H9 (cell line): ENCODE results near the gene COL8A1. TPM values are rescaled to one million over a fixed set of nuclear protein-coding genes. Genes with fewer than 3 reads are reported as not detected.

Experiments
- DNase-seq: peaks from one replicate; pipeline ENCODE4 v3.0.0-alpha.2; 2017
- H2AFZ ChIP-seq: one replicate; pipeline ENCODE4 v1.6.1; 2013; ENCODE audit warnings: mild to moderate bottlenecking, low read length, control low read depth, moderate library complexity
- H2AK5ac ChIP-seq: 2 replicates; pipeline ENCODE4 v1.6.1; 2013; ENCODE audit warnings: low read length, control low read depth, mixed read lengths; ENCODE audit not compliant: insufficient read length
- H2BK120ac ChIP-seq: one replicate; pipeline ENCODE4 v1.6.1; 2013; ENCODE audit warnings: low read depth, mild to moderate bottlenecking, low read length, control low read depth, inconsistent platforms; ENCODE audit not compliant: poor library complexity, severe bottlenecking
- H2BK12ac ChIP-seq: 2 replicates; pipeline ENCODE4 v1.6.1; 2013; ENCODE audit warnings: low read length, control low read depth, mixed read lengths, low read depth; ENCODE audit not compliant: insufficient read length
- H2BK15ac ChIP-seq: 2 replicates; pipeline ENCODE4 v1.6.1; 2013; ENCODE audit warnings: low read depth, low read length, control low read depth
- H2BK20ac ChIP-seq: one replicate; pipeline ENCODE4 v1.6.1; 2013; ENCODE audit warnings: low read depth, mild to moderate bottlenecking, low read length, control low read depth, inconsistent platforms; ENCODE audit not compliant: poor library complexity, severe bottlenecking
- H2BK5ac ChIP-seq: 2 replicates; pipeline ENCODE4 v1.6.1; 2013; ENCODE audit warnings: low read length, control low read depth, mixed read lengths; ENCODE audit not compliant: insufficient read length
- H3K14ac ChIP-seq: 2 replicates; pipeline ENCODE4 v1.6.1; 2013; ENCODE audit warnings: low read length, control low read depth; ENCODE audit not compliant: insufficient read depth
- H3K18ac ChIP-seq: 2 replicates; pipeline ENCODE4 v1.6.1; 2013; ENCODE audit warnings: low read depth, mild to moderate bottlenecking, mixed read lengths, low read length, control low read depth; ENCODE audit not compliant: insufficient read length
- H3K23ac ChIP-seq: 2 replicates; pipeline ENCODE4 v1.6.1; 2013; ENCODE audit warnings: low read length, control low read depth, mixed read lengths, low read depth; ENCODE audit not compliant: insufficient read length
- H3K23me2 ChIP-seq: 2 replicates; pipeline ENCODE4 v1.6.1; 2013; ENCODE audit warnings: low read depth, mild to moderate bottlenecking, mixed read lengths, low read length, control low read depth; ENCODE audit not compliant: insufficient read length, poor library complexity, severe bottlenecking
- H3K27ac ChIP-seq: 2 replicates; pipeline ENCODE4 v1.5.1; 2013; ENCODE audit warnings: low read length, control low read depth, mixed read lengths, low read depth; ENCODE audit not compliant: insufficient read length
- H3K27me3 ChIP-seq: 2 replicates; pipeline ENCODE4 v1.6.1; 2013; ENCODE audit warnings: low read length, control low read depth, inconsistent platforms; ENCODE audit not compliant: insufficient read depth
- H3K4ac ChIP-seq: 2 replicates; pipeline ENCODE4 v1.6.1; 2013; ENCODE audit warnings: low read depth, mild to moderate bottlenecking, control low read depth, inconsistent platforms, low read length, moderate library complexity
- H3K4me1 ChIP-seq: 2 replicates; pipeline ENCODE4 v1.6.1; 2013; ENCODE audit warnings: low read length, control low read depth, inconsistent platforms; ENCODE audit not compliant: insufficient read depth
- H3K4me2 ChIP-seq: 2 replicates; pipeline ENCODE4 v1.6.1; 2013; ENCODE audit warnings: low read length, control low read depth, mixed read lengths; ENCODE audit not compliant: insufficient read length, insufficient read depth
- H3K56ac ChIP-seq: 2 replicates; pipeline ENCODE4 v1.6.1; 2013; ENCODE audit warnings: low read depth, mild to moderate bottlenecking, mixed read lengths, low read length, control low read depth; ENCODE audit not compliant: insufficient read length
- H3K79me1 ChIP-seq: 2 replicates; pipeline ENCODE4 v1.6.1; 2013; ENCODE audit warnings: low read depth, mild to moderate bottlenecking, moderate library complexity, low read length, control low read depth, inconsistent platforms; ENCODE audit not compliant: insufficient read depth, poor library complexity, severe bottlenecking
- H3K79me2 ChIP-seq: 2 replicates; pipeline ENCODE4 v1.6.1; 2013; ENCODE audit warnings: low read length, control low read depth, inconsistent platforms; ENCODE audit not compliant: insufficient read depth
- H3K9ac ChIP-seq: 2 replicates; pipeline ENCODE4 v1.6.1; 2013; ENCODE audit warnings: low read length, control low read depth, mixed read lengths; ENCODE audit not compliant: insufficient read length; ENCODE audit errors: extremely low read depth
- H3K9me3 ChIP-seq: one replicate; pipeline ENCODE4 v1.6.1; 2013; ENCODE audit warnings: low read depth, low read length, inconsistent platforms; ENCODE audit not compliant: control insufficient read depth
- H3T11ph ChIP-seq: one replicate; pipeline ENCODE4 v1.6.1; 2013; ENCODE audit warnings: mild to moderate bottlenecking, low read length, control low read depth, inconsistent platforms
- H4K20me1 ChIP-seq: one replicate; pipeline ENCODE4 v1.6.1; 2013; ENCODE audit not compliant: control insufficient read depth, insufficient read length, insufficient read depth
- H4K5ac ChIP-seq: 2 replicates; pipeline ENCODE4 v1.6.1; 2013; ENCODE audit warnings: low read depth, mild to moderate bottlenecking, mixed read lengths, low read length, control low read depth; ENCODE audit not compliant: insufficient read length
- H4K8ac ChIP-seq: replicated peaks from 2 replicates; pipeline ENCODE4 v1.6.1; 2013; ENCODE audit warnings: low read length, control low read depth, mixed read lengths, low read depth; ENCODE audit not compliant: insufficient read length
- H4K91ac ChIP-seq: 2 replicates; pipeline ENCODE4 v1.6.1; 2013; ENCODE audit warnings: low read depth, mild to moderate bottlenecking, moderate library complexity, mixed read lengths, low read length, control low read depth; ENCODE audit not compliant: insufficient read length
- H3K27ac Mint-ChIP-seq, 3 experiments: 2 replicates in 2 of 3; 3 replicates in 1 of 3; pipeline ENCODE4 v1.8.0; 2020 to 2021; ENCODE audit warnings: mixed read lengths in 3 of 3, mild to moderate bottlenecking in 1 of 3, moderate library complexity in 1 of 3
- H3K27me3 Mint-ChIP-seq: 2 replicates; pipeline ENCODE4 v1.8.0; 2021; ENCODE audit warnings: low read depth, mild to moderate bottlenecking, moderate library complexity, mixed read lengths
- H3K36me3 Mint-ChIP-seq, 3 experiments: 2 replicates in 2 of 3; 3 replicates in 1 of 3; pipeline ENCODE4 v1.8.0; 2020 to 2021; ENCODE audit warnings: low read depth in 3 of 3, mixed read lengths in 3 of 3; ENCODE audit not compliant: insufficient read depth in 1 of 3
- H3K4me1 Mint-ChIP-seq, 2 experiments: 2 replicates each; pipeline ENCODE4 v1.8.0; 2020; ENCODE audit warnings: mixed read lengths in 2 of 2
- H3K4me3 Mint-ChIP-seq, 2 experiments: 2 replicates in 1 of 2; 3 replicates in 1 of 2; pipeline ENCODE4 v1.8.0; 2020 to 2021; ENCODE audit warnings: mild to moderate bottlenecking in 2 of 2, mixed read lengths in 2 of 2, moderate library complexity in 1 of 2
- H3K9me3 Mint-ChIP-seq, 2 experiments: 2 replicates in 1 of 2; 3 replicates in 1 of 2; pipeline ENCODE4 v1.8.0; 2020; ENCODE audit warnings: mild to moderate bottlenecking in 2 of 2, mixed read lengths in 2 of 2, moderate library complexity in 1 of 2
- WGBS: extraction: QIAGEN DNeasy Blood & Tissue Kit; methylation state at CpG from one replicate; pipeline ENCODE4 v1.1.7; 2013; ENCODE audit warnings: missing lambda C conversion rate, low lambda C conversion rate, mixed read lengths; ENCODE audit not compliant: insufficient read length; ENCODE audit errors: extremely low coverage; 5-methylcytosine and 5-hydroxymethylcytosine counted together
- total RNA-seq: library from RNA; stranded (reverse); gene quantifications from 2 replicates; pipeline ENCODE4 v1.2.1, GENCODE V29; 2021
- TF ChIP-seq, protein P1 (sequence below): fragments of 200-600 bp; sonication (generic); conservative IDR thresholded peaks from 3 replicates; pipeline ENCODE4 v1.8.0; 2021; ENCODE audit warnings: antibody characterized with exemption, mild to moderate bottlenecking

The COL8A1 gene
- total RNA-seq, 1 experiment from 2014 or later: 0.17 TPM

GRCh38 chr3:99624496-99625236 lies 13.7 kb upstream of the COL8A1 start:
- H3K79me1 ChIP-seq: no peaks in the 10 kb centered on the region
- H3K79me2 ChIP-seq: no peaks in the 10 kb centered on the region
- no peak overlapping the region for H2AFZ ChIP-seq
- H3K9ac ChIP-seq: no peak overlapping the region
- no peaks in the 10 kb centered on the region for H3K23me2 ChIP-seq
- H2AK5ac ChIP-seq: no peak overlapping the region
- H3T11ph ChIP-seq: no peak overlapping the region
- no peaks in the 10 kb centered on the region for H3K9me3 Mint-ChIP-seq
- H3K27ac Mint-ChIP-seq: peak overlapping the region in 1 of 3 experiments; percentile 29; a peak in 1 of 7 replicates
- no peaks in the 10 kb centered on the region for H3K27me3 ChIP-seq
- H2BK5ac ChIP-seq: no peak overlapping the region
- no peak overlapping the region for H2BK15ac ChIP-seq
- no peaks in the 10 kb centered on the region for H3K36me3 Mint-ChIP-seq
- no peaks in the 10 kb centered on the region for H3K27me3 Mint-ChIP-seq
- no peak overlapping the region for H2BK12ac ChIP-seq
- H3K4me3 Mint-ChIP-seq: no peak overlapping the region
- H3K4ac ChIP-seq: no peak overlapping the region
- H3K23ac ChIP-seq: no peak overlapping the region
- no peak overlapping the region for H3K56ac ChIP-seq
- no peak overlapping the region for H3K14ac ChIP-seq
- no peak overlapping the region for H4K5ac ChIP-seq
- H3K4me1 ChIP-seq: no peaks in the 10 kb centered on the region
- WGBS: no CpG with 5 or more reads among the region's 2 CpGs
- no peak overlapping the region for H3K4me2 ChIP-seq
- no peak overlapping the region for H4K91ac ChIP-seq
- H2BK20ac ChIP-seq: no peak overlapping the region
- H4K20me1 ChIP-seq: no peaks in the 10 kb centered on the region
- no peak for DNase-seq
- H3K27ac ChIP-seq: no peak overlapping the region
- H4K8ac ChIP-seq: no peak overlapping the region
- H3K18ac ChIP-seq: no peak overlapping the region
- H3K4me1 Mint-ChIP-seq: no peaks in the 10 kb centered on the region
- no peak overlapping the region for H2BK120ac ChIP-seq
- TF ChIP-seq, protein P1, sequence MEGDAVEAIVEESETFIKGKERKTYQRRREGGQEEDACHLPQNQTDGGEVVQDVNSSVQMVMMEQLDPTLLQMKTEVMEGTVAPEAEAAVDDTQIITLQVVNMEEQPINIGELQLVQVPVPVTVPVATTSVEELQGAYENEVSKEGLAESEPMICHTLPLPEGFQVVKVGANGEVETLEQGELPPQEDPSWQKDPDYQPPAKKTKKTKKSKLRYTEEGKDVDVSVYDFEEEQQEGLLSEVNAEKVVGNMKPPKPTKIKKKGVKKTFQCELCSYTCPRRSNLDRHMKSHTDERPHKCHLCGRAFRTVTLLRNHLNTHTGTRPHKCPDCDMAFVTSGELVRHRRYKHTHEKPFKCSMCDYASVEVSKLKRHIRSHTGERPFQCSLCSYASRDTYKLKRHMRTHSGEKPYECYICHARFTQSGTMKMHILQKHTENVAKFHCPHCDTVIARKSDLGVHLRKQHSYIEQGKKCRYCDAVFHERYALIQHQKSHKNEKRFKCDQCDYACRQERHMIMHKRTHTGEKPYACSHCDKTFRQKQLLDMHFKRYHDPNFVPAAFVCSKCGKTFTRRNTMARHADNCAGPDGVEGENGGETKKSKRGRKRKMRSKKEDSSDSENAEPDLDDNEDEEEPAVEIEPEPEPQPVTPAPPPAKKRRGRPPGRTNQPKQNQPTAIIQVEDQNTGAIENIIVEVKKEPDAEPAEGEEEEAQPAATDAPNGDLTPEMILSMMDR: no peak
- no peaks in the 10 kb centered on the region for H3K9me3 ChIP-seq
